Smooth muscle cell of the brain vasculature (primary cell): ENCODE data around the gene KCNG2.

Experiments
- DNase-seq: peaks from one replicate; pipeline ENCODE4 v3.0.0-alpha.2; 2012; ENCODE audit warnings: low read depth, low spot score

The KCNG2 gene

GRCh38 chr18:79798999-79799370 is 1.2 kb downstream of the KCNG2 start:
- DNase-seq = no peak

- DNase-seq = no peak
These were observed 2.1 kb downstream of the KCNG2 start for GRCh38 chr18:79799619-79800370.

GRCh38 chr18:79800371-79801180 is 2.8 kb downstream of the KCNG2 start:
- no peak for DNase-seq

- DNase-seq = no peak
These were observed 3.5 kb downstream of the KCNG2 start for GRCh38 chr18:79801217-79801616.

- DNase-seq = no peak
These were observed 3.9 kb downstream of the KCNG2 start for GRCh38 chr18:79801641-79802040.

GRCh38 chr18:79802298-79802697 is 4.6 kb downstream of the KCNG2 start:
- DNase-seq = no peak

- DNase-seq = no peak
These were observed 5.9 kb downstream of the KCNG2 start for GRCh38 chr18:79803611-79804051.

GRCh38 chr18:79804130-79804787 is 6.5 kb downstream of the KCNG2 start:
- DNase-seq = no peak

- no peak for DNase-seq
These were observed 7.6 kb downstream of the KCNG2 start for GRCh38 chr18:79805211-79805887.

- DNase-seq = no peak
These were observed 8.3 kb downstream of the KCNG2 start for GRCh38 chr18:79805926-79806487.

- DNase-seq = no peak
These were observed 9.5 kb downstream of the KCNG2 start for GRCh38 chr18:79806976-79807841.

- no peak for DNase-seq
These were observed 11.9 kb downstream of the KCNG2 start for GRCh38 chr18:79809482-79810192.

- DNase-seq = no peak
These were observed 14.3 kb downstream of the KCNG2 start for GRCh38 chr18:79812052-79812451.

- no peak for DNase-seq
These were observed 16.6 kb downstream of the KCNG2 start for GRCh38 chr18:79814373-79814772.

GRCh38 chr18:79815657-79816056 is 17.9 kb downstream of the KCNG2 start:
- no peak for DNase-seq

- DNase-seq = no peak
These were observed 18.4 kb downstream of the KCNG2 start for GRCh38 chr18:79816092-79816491.

- no peak for DNase-seq
These were observed 19.4 kb downstream of the KCNG2 start for GRCh38 chr18:79816981-79817606.

GRCh38 chr18:79817607-79817998 is 19.9 kb downstream of the KCNG2 start:
- no peak for DNase-seq

- DNase-seq = no peak
These were observed 20.3 kb downstream of the KCNG2 start for GRCh38 chr18:79818036-79818435.
